RWPE1 (cell line): Measurements from ENCODE around the gene POLA1.
"Not testable (repeated sequence)": the region's sequence is repeated elsewhere in the genome, so short reads cannot be mapped to it uniquely, and the experiment has no call there.

Source experiments
- CTCF ChIA-PET: fragments of 350-600 bp; sonication (Branson Sonifier 250); formaldehyde crosslinking; extraction: SDS; loops from one replicate; lab custom pipeline; 2021; lab: Yijun Ruan, JAX
- POLR2A ChIA-PET: fragments of 400-600 bp; formaldehyde crosslinking; extraction: SDS; loops from one replicate; lab custom pipeline; 2020; ENCODE audit warnings: antibody characterized with exemption; ENCODE audit not compliant: low non-redundant PET; lab: Yijun Ruan, JAX
- DNase-seq: peaks from one replicate; pipeline ENCODE4 v3.0.0; 2012; ENCODE audit warnings: low spot score
- H3K27ac ChIP-seq: fragments of 450-650 bp; 2 replicates; pipeline ENCODE4 v1.5.1; 2017
- TF ChIP-seq, protein P1 (sequence below): fragments of 450-650 bp; conservative IDR thresholded peaks from 2 replicates; pipeline ENCODE4 v1.5.1; 2017; ENCODE audit warnings: low read depth, mild to moderate bottlenecking

Gene POLA1

DNA sequence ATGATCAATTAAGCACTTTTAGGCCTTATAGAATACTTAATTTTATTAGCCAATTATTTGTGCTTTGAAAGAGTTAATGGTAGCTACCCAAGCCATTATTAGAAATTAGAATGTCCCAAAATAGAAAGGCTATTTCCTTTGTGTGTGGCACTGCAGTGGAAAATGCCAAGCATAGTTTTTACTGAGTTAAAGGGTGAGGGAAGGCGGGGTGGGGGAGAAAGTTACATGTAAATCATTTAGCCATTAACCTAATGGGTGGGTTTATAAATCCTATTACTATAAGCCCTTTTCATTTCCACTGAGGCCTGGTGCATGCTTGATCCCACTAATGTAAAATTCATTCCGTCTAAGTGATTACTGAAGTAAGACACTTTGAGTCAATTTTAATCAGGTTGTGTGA is 105.8 kb downstream of the POLA1 start:
- H3K27ac ChIP-seq, result no peak overlapping the region
- ChIA-PET CTCF (no interaction called here), POLR2A (no interaction called here)
- TF ChIP-seq, protein P1, sequence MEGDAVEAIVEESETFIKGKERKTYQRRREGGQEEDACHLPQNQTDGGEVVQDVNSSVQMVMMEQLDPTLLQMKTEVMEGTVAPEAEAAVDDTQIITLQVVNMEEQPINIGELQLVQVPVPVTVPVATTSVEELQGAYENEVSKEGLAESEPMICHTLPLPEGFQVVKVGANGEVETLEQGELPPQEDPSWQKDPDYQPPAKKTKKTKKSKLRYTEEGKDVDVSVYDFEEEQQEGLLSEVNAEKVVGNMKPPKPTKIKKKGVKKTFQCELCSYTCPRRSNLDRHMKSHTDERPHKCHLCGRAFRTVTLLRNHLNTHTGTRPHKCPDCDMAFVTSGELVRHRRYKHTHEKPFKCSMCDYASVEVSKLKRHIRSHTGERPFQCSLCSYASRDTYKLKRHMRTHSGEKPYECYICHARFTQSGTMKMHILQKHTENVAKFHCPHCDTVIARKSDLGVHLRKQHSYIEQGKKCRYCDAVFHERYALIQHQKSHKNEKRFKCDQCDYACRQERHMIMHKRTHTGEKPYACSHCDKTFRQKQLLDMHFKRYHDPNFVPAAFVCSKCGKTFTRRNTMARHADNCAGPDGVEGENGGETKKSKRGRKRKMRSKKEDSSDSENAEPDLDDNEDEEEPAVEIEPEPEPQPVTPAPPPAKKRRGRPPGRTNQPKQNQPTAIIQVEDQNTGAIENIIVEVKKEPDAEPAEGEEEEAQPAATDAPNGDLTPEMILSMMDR, result no peak
- DNase-seq, result no peak

DNA sequence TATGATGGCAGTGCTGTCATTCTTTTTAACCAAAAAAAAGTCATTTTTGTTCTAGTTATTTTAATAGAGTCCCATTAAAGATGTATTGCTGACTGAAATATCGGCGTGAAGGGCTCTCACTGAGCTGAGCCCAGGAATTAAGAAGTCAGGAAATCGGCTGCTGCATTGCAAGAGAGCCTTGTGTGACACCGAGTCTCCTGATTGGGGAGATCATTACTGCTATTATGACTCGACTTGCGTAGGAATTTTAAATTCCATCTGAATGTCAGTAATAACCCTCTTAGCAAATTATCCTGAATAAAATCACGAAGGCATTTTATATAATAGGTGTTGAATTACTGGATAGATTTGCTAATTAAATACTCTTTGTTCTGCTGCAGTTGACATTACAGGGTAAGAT is 111.5 kb downstream of the POLA1 start:
- no peak overlapping the region for H3K27ac ChIP-seq
- no peak for DNase-seq
- TF ChIP-seq, protein P1, result no peak
- CTCF ChIA-PET, result no interaction called here
- POLR2A ChIA-PET, result no interaction called here

DNA sequence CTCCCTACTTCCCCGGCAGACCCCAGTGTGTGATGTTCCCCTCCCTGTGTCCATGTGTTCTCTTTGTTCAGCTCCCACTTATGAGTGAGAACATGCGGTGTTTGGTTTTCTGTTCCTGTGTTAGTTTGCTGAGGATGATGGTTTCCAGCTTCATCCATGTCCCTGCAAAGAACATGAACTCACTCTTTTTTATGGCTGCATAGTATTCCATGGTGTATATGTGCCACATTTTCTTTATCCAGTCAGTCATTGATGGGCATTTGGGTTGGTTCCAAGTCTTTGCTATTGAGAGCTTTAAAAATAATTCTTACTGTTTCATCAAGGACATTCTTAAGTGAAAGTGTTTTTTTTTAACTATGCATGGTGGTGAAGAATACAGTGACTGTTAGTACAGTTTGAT is 126.1 kb downstream of the POLA1 start:
- POLR2A ChIA-PET, DNase-seq, H3K27ac ChIP-seq: not testable (repeated sequence)
- CTCF ChIA-PET, result interaction anchor here (0.7 kb wide), 1 partner anchor 19 kb away, joined by 3 read pairs; no protein-coding TSS in a partner anchor

DNA sequence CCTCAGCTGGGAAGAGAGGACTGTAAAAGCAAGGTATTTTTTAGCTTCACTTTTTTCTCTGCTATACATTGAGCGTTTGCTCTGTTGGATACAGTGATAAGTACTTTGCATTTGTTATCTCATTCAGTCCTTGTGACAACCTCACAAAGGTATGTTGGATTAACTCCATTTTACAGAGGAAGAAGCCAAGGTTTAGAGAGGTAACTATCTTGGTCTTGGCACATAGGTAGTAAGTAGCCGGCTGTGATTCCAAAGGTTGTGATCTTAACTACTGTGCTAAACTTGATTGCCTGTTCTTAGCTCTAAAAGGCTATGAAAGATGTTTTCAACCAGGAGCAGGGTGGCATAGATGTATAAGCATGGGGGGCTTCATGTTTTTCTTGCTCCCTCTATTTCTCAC is 134.4 kb downstream of the POLA1 start:
- TF ChIP-seq, protein P1, result no peak
- H3K27ac ChIP-seq, result no peak overlapping the region
- ChIA-PET CTCF (interaction anchor here (0.5 to 0.6 kb wide), 2 partner anchors 24 to 96 kb away, joined by 4 to 5 read pairs; no protein-coding TSS in a partner anchor), POLR2A (no interaction called here)
- DNase-seq, result no peak

DNA sequence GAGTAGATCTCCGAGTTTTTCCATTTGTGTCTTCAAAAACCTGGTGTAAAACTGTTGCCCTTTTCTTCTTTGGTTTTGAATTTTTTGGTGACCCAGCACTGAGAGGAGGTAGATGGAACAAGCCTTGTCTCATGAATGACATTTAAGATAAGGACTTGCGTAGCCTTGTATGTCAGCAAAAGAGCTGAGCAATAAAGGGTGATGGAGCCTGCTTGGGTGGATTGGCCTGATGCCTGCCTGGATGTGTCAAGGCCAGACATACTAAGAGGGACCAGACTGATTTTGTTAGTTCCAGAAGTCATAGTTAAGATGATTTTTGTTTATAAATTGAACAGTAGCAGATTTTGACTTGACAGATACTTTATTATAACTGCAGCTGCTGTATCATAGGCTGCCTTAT is 134.9 kb downstream of the POLA1 start:
- POLR2A ChIA-PET, result no interaction called here
- TF ChIP-seq, protein P1, result no peak
- no peak overlapping the region for H3K27ac ChIP-seq
- CTCF ChIA-PET, result no interaction called here
- DNase-seq, result no peak

DNA sequence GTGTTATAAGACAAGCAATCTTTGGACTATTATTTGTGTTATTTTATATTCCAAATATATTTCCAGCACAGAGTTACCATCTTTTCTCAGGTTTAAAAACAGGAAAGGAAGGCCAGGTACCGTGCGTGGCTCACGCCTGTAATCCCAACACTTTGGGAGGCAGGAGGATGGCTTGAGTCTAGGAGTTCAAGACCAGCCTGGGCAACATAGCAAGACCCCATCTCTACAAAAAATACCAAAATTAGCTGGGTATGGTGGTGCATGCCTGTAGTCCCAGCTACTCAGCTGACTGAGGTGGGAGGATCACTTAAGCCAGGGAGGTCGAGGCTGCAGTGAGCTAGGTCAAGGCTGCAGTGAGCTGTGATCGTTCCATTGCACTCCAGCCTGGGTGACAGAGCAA is 140.0 kb downstream of the POLA1 start:
- TF ChIP-seq, protein P1, result no peak
- CTCF ChIA-PET, result no interaction called here
- no peak overlapping the region for H3K27ac ChIP-seq
- POLR2A ChIA-PET, result no interaction called here
- DNase-seq, result no peak

DNA sequence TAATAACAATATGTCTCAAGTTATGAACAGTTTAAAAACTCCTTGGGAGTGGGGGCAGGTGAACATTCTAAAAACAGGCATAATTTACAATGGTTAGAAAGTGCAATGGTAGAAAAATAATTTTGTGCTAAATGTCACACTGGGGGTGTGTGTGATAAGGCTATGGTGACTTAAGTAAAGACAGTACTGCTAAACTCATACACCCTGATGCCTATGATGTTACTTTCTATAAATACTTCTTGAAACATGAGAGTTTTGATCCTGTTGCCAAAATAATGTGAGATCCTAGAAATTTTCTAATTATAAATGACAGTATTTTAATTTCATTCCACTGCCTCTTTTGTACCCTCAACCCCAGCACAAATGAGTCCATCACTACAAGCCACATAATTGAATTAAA is 144.2 kb downstream of the POLA1 start:
- no peak overlapping the region for H3K27ac ChIP-seq
- ChIA-PET POLR2A (no interaction called here), CTCF (interaction anchor here (0.8 to 1.4 kb wide), 5 partner anchors 9 to 306 kb away, joined by 3 to 4 read pairs (median 3); no protein-coding TSS in a partner anchor)
- DNase-seq, result no peak
- TF ChIP-seq, protein P1, result no peak
